Panc1 (cell line): ENCODE measurements around the gene PORCN. TPM values are rescaled to one million over a fixed set of nuclear protein-coding genes. Genes with fewer than 3 reads are reported as not detected.

Source experiments
- ATAC-seq: fragments of 200-7000 bp; cut with Tn5 transposase; 2 replicates; pipeline ENCODE4 v1.9.1; 2020; ENCODE audit warnings: mild to moderate bottlenecking, moderate library complexity
- BruUV-seq: library from RNA; stranded (reverse); fragments of 400-500 nt; replicated peaks from 2 replicates; lab custom pipeline; 2021; lab: Mats Ljungman, UMichigan
- CTCF ChIA-PET: fragments of 300-600 bp; sonication (Branson Sonifier 250); formaldehyde crosslinking; loops from one replicate; lab custom pipeline; 2022; ENCODE audit warnings: antibody characterized with exemption; lab: Charles Lee
- POLR2A ChIA-PET: fragments of 300-600 bp; sonication (Branson Sonifier 250); formaldehyde crosslinking; loops from one replicate; lab custom pipeline; 2022; ENCODE audit warnings: antibody characterized with exemption; lab: Charles Lee
- DNase-seq: peaks from one replicate; pipeline ENCODE4 v3.0.0-alpha.2; 2010; ENCODE audit warnings: low read depth, low spot score
- H3K27ac ChIP-seq: 2 replicates; pipeline ENCODE4 v1.5.1; 2011; ENCODE audit warnings: mild to moderate bottlenecking, low read length, inconsistent platforms
- H3K27me3 ChIP-seq: fragments of 200-500 bp; sonication (Bioruptor generic); 2 replicates; pipeline ENCODE4 v1.6.0; 2014; ENCODE audit warnings: low read length, inconsistent platforms; ENCODE audit not compliant: control insufficient read depth, insufficient read depth
- H3K36me3 ChIP-seq: fragments of 200-500 bp; sonication (Bioruptor generic); 2 replicates; pipeline ENCODE4 v1.5.1; 2014; ENCODE audit warnings: inconsistent platforms, mild to moderate bottlenecking, low read length, moderate library complexity; ENCODE audit not compliant: control insufficient read depth, insufficient read depth
- H3K4me1 ChIP-seq: 2 replicates; pipeline ENCODE4 v1.5.1; 2011; ENCODE audit warnings: inconsistent platforms, mild to moderate bottlenecking, low read length, moderate library complexity; ENCODE audit not compliant: control insufficient read depth, insufficient read depth
- H3K4me3 ChIP-seq, 2 experiments: 2 replicates each; pipeline ENCODE4 v1.5.1; 2011 to 2012; ENCODE audit warnings: low read depth in 2 of 2, low read length in 2 of 2, mild to moderate bottlenecking in 2 of 2, inconsistent platforms in 1 of 2, moderate library complexity in 1 of 2
- H3K9me3 ChIP-seq: fragments of 200-500 bp; sonication (Bioruptor generic); 2 replicates; pipeline ENCODE4 v1.5.1; 2014; ENCODE audit warnings: low read depth, mild to moderate bottlenecking, inconsistent platforms, low read length, moderate library complexity; ENCODE audit not compliant: control insufficient read depth, insufficient read depth
- POLR2AphosphoS5 ChIP-seq: IDR thresholded peaks from 2 replicates; pipeline ENCODE4 v1.6.1; 2012; ENCODE audit warnings: mild to moderate bottlenecking, low read depth, low read length, moderate library complexity
- REST ChIP-seq, 2 experiments: IDR thresholded peaks; 2 replicates each; pipeline ENCODE4 v1.6.1; 2011 to 2012; ENCODE audit warnings: low read depth in 2 of 2, control low read depth in 1 of 2, low read length in 1 of 2, mild to moderate bottlenecking in 1 of 2, moderate library complexity in 1 of 2; ENCODE audit not compliant: insufficient read depth in 1 of 2
- SIN3A ChIP-seq: IDR thresholded peaks from 2 replicates; pipeline ENCODE4 v1.6.1; 2012; ENCODE audit warnings: low read depth, mild to moderate bottlenecking, low read length, moderate library complexity, borderline replicate concordance; ENCODE audit not compliant: insufficient read depth
- TCF7L2 ChIP-seq: IDR thresholded peaks from 2 replicates; pipeline ENCODE4 v1.6.1; 2011; ENCODE audit warnings: mild to moderate bottlenecking, low read depth, low read length, inconsistent platforms
- in situ Hi-C: cut with HindIII; loops from 2 replicates; pipeline ENCODE4 v1.10.0; 2016; ENCODE audit warnings: low sequenced_read_pairs, low pct_unique_long_range_greater_than_20kb
- intact Hi-C: fragments of 100-400 bp; cut with micrococcal nuclease; formaldehyde crosslinking; loops from one replicate; pipeline ENCODE4 v1.10.0; 2022; ENCODE audit not compliant: unreplicated experiment
- total RNA-seq: library from RNA; stranded (reverse); gene quantifications from one replicate; pipeline ENCODE4 v1.2.1, GENCODE V29; 2021; ENCODE audit not compliant: unreplicated experiment
- TF ChIP-seq, protein P1 (sequence below): fragments of 450-650 bp; IDR thresholded peaks from 2 replicates; pipeline ENCODE4 v1.5.1; 2017; ENCODE audit warnings: mild to moderate bottlenecking

Gene PORCN
- total RNA-seq, 1 experiment from 2014 or later = 8.6 TPM

GRCh38 chrX:48520455-48520854 is 11.7 kb downstream of the PORCN start:
- H3K27ac ChIP-seq = no peak overlapping the region
- intact Hi-C loops (no loop called here), in situ Hi-C loops (no loop called here)
- POLR2A ChIA-PET = no interaction called here
- H3K36me3 ChIP-seq = no peaks in the 10 kb centered on the region; the same call in 1 of the 2 replicates
- TF ChIP-seq, protein P1, sequence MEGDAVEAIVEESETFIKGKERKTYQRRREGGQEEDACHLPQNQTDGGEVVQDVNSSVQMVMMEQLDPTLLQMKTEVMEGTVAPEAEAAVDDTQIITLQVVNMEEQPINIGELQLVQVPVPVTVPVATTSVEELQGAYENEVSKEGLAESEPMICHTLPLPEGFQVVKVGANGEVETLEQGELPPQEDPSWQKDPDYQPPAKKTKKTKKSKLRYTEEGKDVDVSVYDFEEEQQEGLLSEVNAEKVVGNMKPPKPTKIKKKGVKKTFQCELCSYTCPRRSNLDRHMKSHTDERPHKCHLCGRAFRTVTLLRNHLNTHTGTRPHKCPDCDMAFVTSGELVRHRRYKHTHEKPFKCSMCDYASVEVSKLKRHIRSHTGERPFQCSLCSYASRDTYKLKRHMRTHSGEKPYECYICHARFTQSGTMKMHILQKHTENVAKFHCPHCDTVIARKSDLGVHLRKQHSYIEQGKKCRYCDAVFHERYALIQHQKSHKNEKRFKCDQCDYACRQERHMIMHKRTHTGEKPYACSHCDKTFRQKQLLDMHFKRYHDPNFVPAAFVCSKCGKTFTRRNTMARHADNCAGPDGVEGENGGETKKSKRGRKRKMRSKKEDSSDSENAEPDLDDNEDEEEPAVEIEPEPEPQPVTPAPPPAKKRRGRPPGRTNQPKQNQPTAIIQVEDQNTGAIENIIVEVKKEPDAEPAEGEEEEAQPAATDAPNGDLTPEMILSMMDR = no peak
- no peak for TF ChIP-seq REST (IDR thresholded peaks at IDR 0.05; ENCODE audit: insufficient read depth in 1 of 2, low read depth in 2 of 2, low read length in 1 of 2)
- no peak for TF ChIP-seq POLR2AphosphoS5
- no peak for TF ChIP-seq TCF7L2
- no peak for TF ChIP-seq SIN3A
- DNase-seq (no peak), ATAC-seq (no peak)
- H3K4me1 ChIP-seq = no peaks in the 10 kb centered on the region; the same call in 1 of the 2 replicates
- no peaks in the 10 kb centered on the region for H3K9me3 ChIP-seq
- no TSS peak for BruUV-seq
- no peak overlapping the region for H3K4me3 ChIP-seq
- H3K27me3 ChIP-seq = no peaks in the 10 kb centered on the region
- CTCF ChIA-PET = no interaction called here

DNA sequence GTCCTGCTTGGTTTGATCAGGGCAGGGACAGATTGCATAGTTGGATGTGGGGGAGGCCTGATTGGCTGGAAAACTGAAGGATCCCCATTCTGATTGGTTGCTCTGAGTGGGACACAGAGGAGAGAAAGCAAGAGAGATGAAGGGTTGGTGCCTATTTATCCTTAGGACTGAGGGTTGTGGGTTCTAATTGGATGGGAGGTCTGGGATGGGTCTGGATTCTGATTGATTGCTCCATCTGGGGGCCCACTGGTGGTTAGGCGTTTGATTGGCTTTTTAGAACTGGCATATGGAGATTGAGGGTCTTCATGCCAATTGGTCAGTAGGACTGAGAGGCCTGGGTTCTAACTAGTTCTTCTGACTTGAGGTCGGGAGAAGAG is 12.2 kb downstream of the PORCN start:
- H3K36me3 ChIP-seq = no peaks in the 10 kb centered on the region; the same call in 1 of the 2 replicates
- H3K9me3 ChIP-seq = no peaks in the 10 kb centered on the region
- ChIA-PET POLR2A (no interaction called here), CTCF (no interaction called here)
- DNase-seq (no peak), ATAC-seq (no peak)
- in situ Hi-C loops (no loop called here), intact Hi-C loops (no loop called here)
- TF ChIP-seq SIN3A = no peak
- no peak for TF ChIP-seq TCF7L2
- no TSS peak for BruUV-seq
- peak overlapping the region; percentile 78 to 82 for H3K4me3 ChIP-seq
- H3K27me3 ChIP-seq = no peaks in the 10 kb centered on the region
- H3K4me1 ChIP-seq = no peaks in the 10 kb centered on the region; the same call in 1 of the 2 replicates
- H3K27ac ChIP-seq = peak overlapping the region; percentile 93
